Measurements from ENCODE around the gene HNRNPK.

The HNRNPK gene

DNA sequence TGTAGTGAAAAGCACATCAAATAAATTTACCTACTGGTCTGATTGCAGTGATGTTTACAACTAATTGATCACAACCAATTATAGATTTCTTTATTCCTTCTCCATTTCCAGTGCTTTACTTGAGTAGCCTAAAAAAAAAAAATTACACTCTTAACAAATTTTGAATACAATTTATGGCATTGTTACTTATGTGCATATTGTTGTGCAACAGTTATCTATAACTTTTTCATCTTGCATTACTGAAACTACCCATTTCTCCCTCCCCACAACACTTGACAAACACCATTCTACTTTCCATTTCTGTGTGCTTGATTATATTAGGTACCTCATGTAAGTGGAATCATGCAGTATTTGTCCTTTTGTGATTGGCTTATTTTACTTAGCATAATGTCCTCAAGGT, 12.9 kb upstream of the HNRNPK start:
- Histone ChIP-seq H3K4me2 (ENCODE audit: low read length) (no peak overlapping the region), H3K27ac (no peak overlapping the region), H3K79me2 (peaks cover 10% of the 10 kb centered on the region), H3K9me3 (ENCODE audit: control insufficient read depth, low read length) (no peaks in the 10 kb centered on the region), H3K4me1 (no peaks in the 10 kb centered on the region), H2AFZ (no peak overlapping the region), H3K9ac (no peak overlapping the region), H3K36me3 (ENCODE audit: control insufficient read depth, insufficient read depth, low read length) (no peaks in the 10 kb centered on the region), H3K27me3 (ENCODE audit: control insufficient read depth, insufficient read depth, low read length) (no peaks in the 10 kb centered on the region), H3K4me3 (ENCODE audit: low read depth, low read length) (no peak overlapping the region)
- TF ChIP-seq, protein P1, sequence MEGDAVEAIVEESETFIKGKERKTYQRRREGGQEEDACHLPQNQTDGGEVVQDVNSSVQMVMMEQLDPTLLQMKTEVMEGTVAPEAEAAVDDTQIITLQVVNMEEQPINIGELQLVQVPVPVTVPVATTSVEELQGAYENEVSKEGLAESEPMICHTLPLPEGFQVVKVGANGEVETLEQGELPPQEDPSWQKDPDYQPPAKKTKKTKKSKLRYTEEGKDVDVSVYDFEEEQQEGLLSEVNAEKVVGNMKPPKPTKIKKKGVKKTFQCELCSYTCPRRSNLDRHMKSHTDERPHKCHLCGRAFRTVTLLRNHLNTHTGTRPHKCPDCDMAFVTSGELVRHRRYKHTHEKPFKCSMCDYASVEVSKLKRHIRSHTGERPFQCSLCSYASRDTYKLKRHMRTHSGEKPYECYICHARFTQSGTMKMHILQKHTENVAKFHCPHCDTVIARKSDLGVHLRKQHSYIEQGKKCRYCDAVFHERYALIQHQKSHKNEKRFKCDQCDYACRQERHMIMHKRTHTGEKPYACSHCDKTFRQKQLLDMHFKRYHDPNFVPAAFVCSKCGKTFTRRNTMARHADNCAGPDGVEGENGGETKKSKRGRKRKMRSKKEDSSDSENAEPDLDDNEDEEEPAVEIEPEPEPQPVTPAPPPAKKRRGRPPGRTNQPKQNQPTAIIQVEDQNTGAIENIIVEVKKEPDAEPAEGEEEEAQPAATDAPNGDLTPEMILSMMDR (IDR thresholded peaks at IDR 0.05) = no peak

DNA sequence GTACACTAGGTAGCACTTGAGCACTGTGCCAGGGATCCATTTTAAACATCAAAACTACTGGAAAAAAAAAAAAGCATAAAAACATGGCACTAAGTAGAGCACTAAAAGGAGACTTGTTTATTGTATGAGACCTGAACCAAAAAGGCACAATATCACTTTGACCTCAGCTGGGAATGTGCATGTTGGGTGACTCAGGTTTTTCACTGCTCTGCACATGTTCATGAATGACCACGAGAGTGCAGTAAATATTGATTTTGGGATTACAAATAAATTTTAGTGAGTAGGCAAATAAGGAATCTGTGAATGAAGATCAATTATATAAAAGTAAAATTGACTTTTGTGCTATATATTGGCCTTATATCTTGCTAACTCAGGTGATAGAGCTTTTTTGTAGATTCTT, 12.4 kb upstream of the HNRNPK start:
- Histone ChIP-seq H3K9me3 (ENCODE audit: control insufficient read depth, low read length) (no peaks in the 10 kb centered on the region), H3K9ac (no peak overlapping the region), H3K79me2 (peaks cover 11% of the 10 kb centered on the region), H3K4me1 (no peaks in the 10 kb centered on the region), H3K4me2 (ENCODE audit: low read length) (no peak overlapping the region), H2AFZ (no peak overlapping the region), H3K27me3 (ENCODE audit: control insufficient read depth, insufficient read depth, low read length) (no peaks in the 10 kb centered on the region), H3K4me3 (ENCODE audit: low read depth, low read length) (no peak overlapping the region), H3K36me3 (ENCODE audit: control insufficient read depth, insufficient read depth, low read length) (no peaks in the 10 kb centered on the region), H3K27ac (no peak overlapping the region)
- TF ChIP-seq, protein P1 (IDR thresholded peaks at IDR 0.05) = no peak

DNA sequence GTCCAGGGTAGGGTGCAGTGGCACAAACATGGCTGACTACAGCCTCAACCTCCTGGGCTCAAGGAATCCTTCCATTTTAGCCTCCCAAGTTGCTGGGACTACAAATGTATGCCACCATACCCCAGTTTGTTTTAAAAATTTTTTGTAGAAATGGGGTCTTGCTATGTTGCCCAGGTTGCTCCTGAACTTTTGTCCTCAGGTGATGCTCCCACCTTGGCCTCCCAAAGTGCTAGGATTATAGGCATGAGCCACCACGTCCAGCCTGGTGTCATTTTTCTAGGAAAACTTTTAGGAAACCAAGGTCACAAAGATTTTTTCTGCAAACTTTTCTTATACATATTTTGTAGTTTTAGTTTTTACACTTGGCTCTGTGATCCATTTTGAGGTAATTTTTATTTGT, 11.3 kb upstream of the HNRNPK start:
- Histone ChIP-seq H3K9ac (no peak overlapping the region), H3K36me3 (ENCODE audit: control insufficient read depth, insufficient read depth, low read length) (no peaks in the 10 kb centered on the region), H3K4me1 (no peaks in the 10 kb centered on the region), H3K4me2 (ENCODE audit: low read length) (no peak overlapping the region), H2AFZ (no peak overlapping the region), H3K9me3 (ENCODE audit: control insufficient read depth, low read length) (no peaks in the 10 kb centered on the region), H3K79me2 (peaks cover 9% of the 10 kb centered on the region), H3K4me3 (ENCODE audit: low read depth, low read length) (no peak overlapping the region), H3K27ac (no peak overlapping the region), H3K27me3 (ENCODE audit: control insufficient read depth, insufficient read depth, low read length) (no peaks in the 10 kb centered on the region)
- TF ChIP-seq, protein P1 (IDR thresholded peaks at IDR 0.05) = no peak

DNA sequence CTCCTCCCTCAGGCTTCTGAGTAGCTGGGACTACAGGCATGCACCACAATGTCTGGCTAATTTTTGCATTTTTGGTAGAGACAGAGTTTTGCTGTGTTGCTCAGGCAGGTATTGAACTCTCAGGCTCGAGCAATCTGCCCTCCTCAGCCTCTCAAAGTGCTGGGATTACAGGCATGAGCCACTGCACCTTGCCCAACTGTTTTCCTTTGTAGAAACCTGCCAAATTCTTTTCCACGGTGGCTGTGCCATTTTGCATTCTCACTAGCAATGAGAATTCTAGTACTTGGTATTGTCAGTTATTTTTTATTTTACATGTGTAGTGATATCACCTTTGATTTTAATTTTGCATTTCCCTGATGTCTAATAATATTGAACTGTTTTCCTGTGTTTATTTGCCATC, 8.4 kb upstream of the HNRNPK start:
- H3K36me3 ChIP-seq (ENCODE audit: control insufficient read depth, insufficient read depth, low read length) = no peaks in the 10 kb centered on the region
- H3K4me3 ChIP-seq (ENCODE audit: low read depth, low read length) = no peak overlapping the region
- H3K4me2 ChIP-seq (ENCODE audit: low read length) = no peak overlapping the region
- no peak overlapping the region for H3K9ac ChIP-seq
- H2AFZ ChIP-seq = no peak overlapping the region
- H3K27me3 ChIP-seq (ENCODE audit: control insufficient read depth, insufficient read depth, low read length) = no peaks in the 10 kb centered on the region
- no peaks in the 10 kb centered on the region for H3K4me1 ChIP-seq
- TF ChIP-seq, protein P1 (IDR thresholded peaks at IDR 0.05) = no peak
- peaks cover 11% of the 10 kb centered on the region for H3K79me2 ChIP-seq
- no peak overlapping the region for H3K27ac ChIP-seq
- no peaks in the 10 kb centered on the region for H3K9me3 ChIP-seq (ENCODE audit: control insufficient read depth, low read length)

DNA sequence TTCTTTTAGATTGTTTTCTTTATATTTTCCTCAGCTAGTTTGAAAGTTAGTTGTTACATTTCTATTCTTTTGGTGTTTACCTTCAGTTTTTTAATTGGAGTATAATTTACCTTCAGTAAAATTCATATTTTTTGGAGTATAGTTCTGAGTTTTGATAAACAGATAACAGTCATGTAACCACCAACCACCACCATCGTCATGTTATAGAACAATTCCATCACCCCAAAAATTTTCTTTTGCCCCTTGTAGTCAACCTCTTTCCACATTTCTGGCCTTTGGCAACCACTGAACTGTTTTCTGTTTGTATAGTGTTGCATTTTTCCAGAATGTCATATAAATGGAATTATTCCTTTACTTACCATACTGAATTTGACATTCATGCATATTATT, 7.4 kb upstream of the HNRNPK start:
- no peak overlapping the region for H3K27ac ChIP-seq
- H3K9ac ChIP-seq = no peak overlapping the region
- H3K79me2 ChIP-seq = peaks cover 9% of the 10 kb centered on the region
- no peak overlapping the region for H3K4me2 ChIP-seq (ENCODE audit: low read length)
- TF ChIP-seq, protein P1 (IDR thresholded peaks at IDR 0.05) = no peak
- no peaks in the 10 kb centered on the region for H3K4me1 ChIP-seq
- H3K27me3 ChIP-seq (ENCODE audit: control insufficient read depth, insufficient read depth, low read length) = no peaks in the 10 kb centered on the region
- H3K4me3 ChIP-seq (ENCODE audit: low read depth, low read length) = no peak overlapping the region
- H3K36me3 ChIP-seq (ENCODE audit: control insufficient read depth, insufficient read depth, low read length) = no peaks in the 10 kb centered on the region
- no peaks in the 10 kb centered on the region for H3K9me3 ChIP-seq (ENCODE audit: control insufficient read depth, low read length)
- no peak overlapping the region for H2AFZ ChIP-seq

All from parathyroid adenoma (tissue), 2 donors.